SIG-M5 treated with dmso at 0.1 percent for 504 hours (cell line): ENCODE data around the gene FAM184A.
"Not testable (repeated sequence)": the region's sequence is repeated elsewhere in the genome, so short reads cannot be mapped to it uniquely, and the experiment has no call there.

Experiments
- DNase-seq: peaks from one replicate; lab custom pipeline; 2025; ENCODE audit not compliant: unreplicated experiment; lab: John Stamatoyannopoulos, UW

The FAM184A gene

DNA sequence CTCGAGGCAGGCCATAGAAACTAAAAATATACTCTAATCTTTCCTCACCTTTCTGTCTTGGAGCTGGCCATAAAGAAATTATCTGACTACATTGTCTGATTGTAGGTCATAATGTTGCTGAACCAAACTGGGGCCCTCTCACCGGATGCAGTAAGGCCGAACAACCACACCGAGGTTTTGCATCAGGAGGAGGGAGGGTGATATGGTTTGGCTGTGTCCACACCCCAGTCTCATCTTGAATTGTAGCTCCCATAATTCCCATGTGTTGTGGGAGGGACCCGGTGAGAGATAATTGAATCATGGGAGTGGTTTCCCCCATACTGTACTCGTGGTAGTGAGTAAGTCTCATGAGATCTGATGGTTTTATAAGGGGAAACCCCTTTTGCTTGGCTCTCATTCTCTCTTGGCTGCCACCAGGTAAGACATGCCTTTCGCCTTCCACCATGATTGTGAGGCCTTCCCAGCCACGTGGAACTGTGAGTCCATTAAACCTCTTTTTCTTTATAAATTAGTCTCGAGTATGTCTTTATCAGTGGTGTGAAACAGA lies 19.4 kb upstream of the FAM184A start:
- DNase-seq: not testable (repeated sequence)

GRCh38 chr6:119096721-119097565 lies 18.5 kb upstream of the FAM184A start:
- no peak for DNase-seq

DNA sequence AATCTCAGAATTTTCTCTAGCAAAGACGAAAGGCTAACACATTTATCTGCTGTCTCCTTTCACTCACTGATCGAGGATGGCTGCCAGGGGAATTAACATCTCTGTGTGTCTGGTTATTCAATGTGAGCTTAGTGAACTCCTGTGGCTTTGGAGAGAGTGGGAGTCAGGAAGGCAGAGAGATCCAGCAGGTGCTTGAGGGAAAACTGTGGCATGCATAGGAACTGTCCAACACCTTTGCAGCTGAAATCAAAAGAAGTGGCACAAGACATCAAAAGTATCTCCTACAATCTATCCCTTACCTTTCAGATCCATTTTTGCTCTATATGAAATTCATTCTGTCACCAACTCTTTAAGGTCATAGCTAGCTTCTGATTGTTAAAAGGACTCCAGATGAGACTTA lies 11.8 kb upstream of the FAM184A start:
- DNase-seq: no peak

DNA sequence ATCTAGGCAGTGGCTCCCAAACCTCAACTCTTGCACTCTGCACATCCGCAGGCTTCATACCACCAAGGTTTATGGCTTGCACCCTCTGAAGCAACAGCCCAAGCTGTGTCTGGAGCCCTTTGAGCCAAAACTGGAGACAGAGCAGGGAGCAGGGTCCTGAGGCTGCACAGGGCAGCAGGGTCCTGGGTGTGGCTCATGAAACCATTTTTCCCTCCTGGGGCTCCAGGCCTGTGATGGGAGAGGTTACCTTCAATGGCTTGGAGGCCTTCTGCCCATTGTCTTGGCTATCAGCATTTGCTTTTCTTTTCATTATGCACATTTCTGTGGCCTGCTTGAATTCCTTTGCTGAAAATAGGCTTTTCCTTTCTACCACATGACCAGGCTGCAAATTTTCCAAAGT lies 6.3 kb upstream of the FAM184A start:
- no peak for DNase-seq

DNA sequence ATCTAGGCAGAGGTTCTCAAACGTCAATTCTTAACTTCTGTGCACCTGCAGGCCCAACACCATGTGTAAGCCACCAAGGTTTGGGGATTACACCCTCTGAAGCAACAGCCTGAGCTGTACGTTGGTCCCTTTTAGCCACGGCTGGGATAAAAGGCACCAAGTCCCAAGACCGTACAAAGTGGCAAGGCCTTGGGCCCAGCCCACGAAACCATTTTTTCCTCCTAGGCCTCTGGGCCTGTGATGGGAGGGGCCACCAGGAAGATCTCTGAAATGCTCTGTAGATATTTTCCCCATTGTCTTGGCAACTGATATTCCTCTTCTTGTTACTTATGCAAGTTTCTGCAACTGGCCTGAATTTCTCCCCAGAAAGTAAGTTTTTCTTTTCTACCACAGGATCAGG lies 4.5 kb upstream of the FAM184A start:
- DNase-seq: no peak

DNA sequence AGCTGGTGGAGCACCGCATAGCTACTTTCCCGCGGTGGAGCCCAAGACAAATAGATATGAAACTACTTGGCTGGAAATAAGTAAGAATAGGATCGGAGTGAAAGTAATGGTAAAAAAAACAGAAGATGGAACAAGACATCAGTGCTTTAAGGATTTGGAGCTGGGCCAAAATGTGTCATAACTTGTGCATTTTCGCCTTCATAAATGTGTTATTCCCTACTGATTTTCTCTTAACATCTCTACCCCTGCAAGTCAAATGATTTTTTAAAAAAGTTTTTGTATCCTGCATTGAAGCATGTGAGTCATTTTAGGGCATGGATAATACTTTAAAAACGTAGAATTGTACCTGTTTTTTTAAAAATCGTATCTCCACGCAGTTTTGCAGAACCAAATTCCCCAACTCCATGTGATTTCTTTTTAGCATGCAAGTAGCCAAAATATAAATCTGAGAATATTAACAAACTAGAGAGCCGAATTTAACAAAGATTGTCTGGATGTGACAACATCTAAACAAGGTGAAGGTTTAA lies 882 bp upstream of the FAM184A start:
- DNase-seq: no peak

DNA sequence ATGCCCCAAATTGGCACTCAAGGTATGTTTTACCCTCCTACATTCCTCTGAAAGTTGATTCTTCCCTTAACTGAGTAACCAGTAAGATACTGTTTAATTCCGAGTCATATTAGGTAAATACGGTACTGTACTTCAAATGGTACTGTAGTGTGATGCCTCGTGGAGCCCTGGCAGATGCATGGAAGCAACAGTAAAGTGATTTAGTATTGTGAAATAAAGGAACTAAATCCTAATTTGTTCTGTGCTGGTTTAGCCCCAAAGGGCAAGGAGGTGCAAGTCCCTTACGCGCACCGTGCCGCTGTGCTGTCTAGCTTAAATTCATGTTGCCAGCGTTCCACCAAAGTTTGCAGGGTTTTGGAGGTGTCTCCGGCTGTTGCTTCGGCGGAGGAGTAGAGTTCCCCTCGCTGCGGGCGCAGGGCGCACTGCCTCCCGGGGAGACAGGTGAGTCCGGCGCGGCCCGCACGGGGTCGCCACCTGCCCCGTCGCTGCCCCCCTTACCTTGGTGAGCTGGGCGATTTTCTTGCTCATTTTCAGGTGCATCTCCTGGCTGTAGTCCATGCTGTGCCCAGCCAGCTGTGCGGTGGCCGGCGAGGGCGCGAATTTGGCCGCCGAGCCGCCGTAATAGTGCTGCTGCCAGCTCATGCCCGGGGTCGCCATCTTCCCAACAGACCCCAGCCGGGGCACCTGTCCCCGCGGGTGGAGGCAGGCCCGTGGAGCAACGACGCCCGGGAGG lies 655 bp downstream of the FAM184A start:
- DNase-seq: no peak

DNA sequence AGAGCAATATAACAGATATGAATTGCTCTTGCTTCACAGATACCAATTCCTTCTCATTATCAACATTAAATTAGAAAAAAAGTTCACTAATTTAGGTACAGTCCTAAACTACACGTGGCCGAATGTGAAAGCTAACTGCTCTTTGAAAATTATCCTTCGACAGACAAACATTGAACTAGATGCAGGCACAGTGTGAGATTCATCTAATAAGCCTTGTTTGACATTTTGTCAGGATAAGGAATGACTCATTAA lies 1.1 kb downstream of the FAM184A start:
- DNase-seq: no peak

DNA sequence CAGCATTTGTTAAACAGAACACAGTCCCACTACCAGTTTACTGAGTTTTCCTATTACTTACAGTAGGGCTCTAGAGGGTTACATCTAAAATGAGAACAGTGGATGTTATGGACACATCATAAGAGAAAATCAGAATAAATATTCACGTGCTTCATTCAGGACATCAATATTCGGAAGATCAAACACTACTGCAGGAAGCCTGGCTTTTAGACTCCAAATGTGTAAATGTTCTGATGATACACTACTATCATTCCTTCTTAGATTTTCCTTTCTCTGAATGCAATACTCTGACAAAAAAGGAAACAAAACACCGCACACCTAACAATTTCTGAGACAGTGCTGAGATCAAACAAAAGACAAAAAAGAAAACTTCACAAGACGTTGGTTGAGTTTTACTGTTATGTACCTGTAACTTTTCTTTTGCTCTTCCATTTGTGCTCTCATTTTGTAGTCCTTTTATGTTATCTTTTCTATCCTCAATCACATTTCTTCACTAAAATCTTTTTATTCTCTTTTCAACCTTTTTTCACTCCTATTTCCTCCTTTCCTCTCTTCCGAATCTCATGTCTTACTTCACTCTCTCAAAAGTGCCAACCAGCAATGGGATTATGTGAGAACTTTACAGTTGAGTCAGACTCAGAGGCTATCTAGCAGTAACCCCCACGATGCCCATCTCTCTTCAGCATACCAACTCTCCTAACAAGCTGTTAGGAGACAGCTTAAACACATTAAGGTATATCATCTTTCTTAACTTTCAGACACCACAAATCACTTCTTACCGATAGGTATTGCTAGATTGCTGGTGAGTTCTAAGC lies 1.7 kb downstream of the FAM184A start:
- DNase-seq: no peak

- no peak for DNase-seq
These were observed 2.3 kb downstream of the FAM184A start for GRCh38 chr6:119076173-119076572.

DNA sequence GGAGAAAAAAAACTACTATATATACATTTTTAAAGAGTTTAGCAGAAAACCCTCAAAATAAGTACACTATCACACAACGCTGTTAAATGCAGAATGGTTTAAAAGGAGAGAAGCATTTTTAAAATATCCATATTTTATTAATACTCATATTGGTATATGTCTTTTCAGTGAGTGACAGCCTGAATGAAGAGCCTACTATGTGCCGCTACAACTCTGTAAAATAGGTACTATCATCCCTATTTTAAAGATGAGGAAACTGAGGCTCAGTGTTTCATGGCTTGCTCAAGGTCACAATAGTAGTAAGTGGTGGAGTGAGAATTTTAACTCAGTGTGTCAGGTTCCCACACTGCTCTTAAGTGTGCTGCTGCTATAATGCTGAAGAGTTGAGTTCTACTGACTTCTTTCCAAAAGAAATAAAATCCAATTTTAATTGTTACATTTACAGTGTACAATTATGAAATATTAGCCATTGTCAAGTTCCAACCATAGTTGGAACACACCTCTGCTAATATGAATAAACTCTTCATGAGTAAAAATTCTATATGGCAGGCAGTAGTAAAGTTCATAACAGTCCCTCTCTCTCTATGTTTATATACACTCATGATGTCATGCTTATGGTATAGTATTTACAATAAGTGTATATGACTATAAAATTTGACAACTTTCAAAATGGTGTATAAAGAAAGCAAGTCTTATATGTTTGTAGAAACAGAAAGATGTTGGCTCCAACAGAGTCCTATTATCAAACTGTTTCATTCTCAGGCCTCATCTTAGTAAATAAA lies 3.1 kb downstream of the FAM184A start:
- no peak for DNase-seq

GRCh38 chr6:119073307-119074051 lies 5.0 kb downstream of the FAM184A start:
- no peak for DNase-seq

GRCh38 chr6:119071576-119071975 lies 6.9 kb downstream of the FAM184A start:
- no peak for DNase-seq

- DNase-seq: no peak
These were observed 11.4 kb downstream of the FAM184A start for GRCh38 chr6:119067091-119067490.

- DNase-seq: no peak
These were observed 11.9 kb downstream of the FAM184A start for GRCh38 chr6:119066517-119066916.

DNA sequence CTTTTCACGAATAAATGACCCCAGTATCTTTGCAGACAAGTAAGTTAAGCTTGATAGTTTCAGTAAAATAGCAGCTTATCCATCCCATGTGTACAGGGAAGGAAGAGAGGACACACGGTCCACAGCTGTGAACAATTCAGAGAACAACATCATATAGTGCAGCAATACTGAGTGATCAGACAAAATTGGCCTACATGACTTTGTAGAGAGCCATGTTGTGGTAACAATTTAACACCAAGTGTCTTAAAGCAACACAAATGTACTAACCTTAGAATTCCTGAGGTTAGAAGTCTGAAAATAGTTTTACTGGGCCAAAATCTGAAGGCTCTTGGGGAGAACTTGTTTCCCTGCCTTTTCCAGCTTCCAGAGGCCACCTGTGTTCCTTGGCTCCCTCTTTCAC lies 12.5 kb downstream of the FAM184A start:
- no peak for DNase-seq

- no peak for DNase-seq
These were observed 13.1 kb downstream of the FAM184A start for GRCh38 chr6:119065382-119065781.

DNA sequence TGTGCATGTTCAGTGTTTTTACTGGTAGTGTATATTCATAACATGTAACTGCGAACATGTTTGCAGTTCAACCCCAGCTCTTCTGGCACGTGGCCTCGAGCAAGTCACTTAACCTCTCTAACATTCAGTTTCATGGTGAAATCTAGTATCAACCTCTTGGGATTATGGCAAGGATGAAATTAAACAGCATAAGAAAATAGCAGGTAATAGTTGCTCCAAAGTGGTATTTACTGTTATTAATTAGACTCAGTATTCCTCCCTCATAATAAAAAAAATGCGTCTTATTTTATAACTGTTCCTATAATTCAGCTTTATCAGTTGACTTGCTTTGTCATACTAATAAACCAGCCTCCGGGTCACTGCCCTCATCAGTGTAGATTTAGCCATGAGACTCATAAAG lies 15.0 kb downstream of the FAM184A start:
- no peak for DNase-seq

DNA sequence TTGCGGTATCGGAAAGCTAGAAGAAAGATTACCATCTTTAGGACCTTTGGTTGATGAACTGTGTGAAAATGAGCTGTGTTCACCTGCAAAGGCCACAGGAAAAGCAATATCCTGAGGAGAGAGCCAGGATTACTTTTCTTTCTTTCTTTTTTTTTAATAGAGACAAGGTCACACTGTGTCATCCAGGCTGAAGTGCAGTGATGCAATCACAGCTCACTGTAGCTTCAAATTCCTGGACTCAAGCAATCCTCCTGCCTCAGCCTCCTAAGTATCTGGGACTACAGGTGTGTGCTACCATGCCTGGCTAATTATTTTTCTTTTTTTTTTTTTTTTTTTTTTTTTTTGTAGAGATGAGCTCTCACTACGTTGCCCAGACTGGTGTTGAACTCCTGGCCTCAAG lies 17.2 kb downstream of the FAM184A start:
- no peak for DNase-seq
